ENCODE results near the gene USP7.
"Not testable (repeated sequence)": the region's sequence is repeated elsewhere in the genome, so short reads cannot be mapped to it uniquely, and the experiment has no call there.

The USP7 gene

GRCh38 chr16:8858994-8859912 is 104.5 kb downstream of the USP7 start:
- FAIRE-seq, result no peak

- FAIRE-seq, result no peak
These were observed 107.7 kb downstream of the USP7 start for GRCh38 chr16:8855972-8856371.

GRCh38 chr16:8855051-8855786 is 108.5 kb downstream of the USP7 start:
- no peak for FAIRE-seq

- no peak for FAIRE-seq
These were observed 109.3 kb downstream of the USP7 start for GRCh38 chr16:8854298-8854948.

GRCh38 chr16:8853611-8854010 is 110.1 kb downstream of the USP7 start:
- FAIRE-seq, result no peak

GRCh38 chr16:8853150-8853549 is 110.6 kb downstream of the USP7 start:
- FAIRE-seq, result no peak

- FAIRE-seq, result no peak
These were observed 111.2 kb downstream of the USP7 start for GRCh38 chr16:8852534-8852933.

- no peak for FAIRE-seq
These were observed 111.8 kb downstream of the USP7 start for GRCh38 chr16:8851761-8852403.

- no peak for FAIRE-seq
These were observed 113.3 kb downstream of the USP7 start for GRCh38 chr16:8850279-8850885.

- FAIRE-seq, result no peak
These were observed 114.2 kb downstream of the USP7 start for GRCh38 chr16:8849411-8850011.

GRCh38 chr16:8848939-8849391 is 114.7 kb downstream of the USP7 start:
- no peak for FAIRE-seq

- no peak for FAIRE-seq
These were observed 115.3 kb downstream of the USP7 start for GRCh38 chr16:8848231-8848938.

- FAIRE-seq, result no peak
These were observed 116.1 kb downstream of the USP7 start for GRCh38 chr16:8847623-8848022.

- no peak for FAIRE-seq
These were observed 116.6 kb downstream of the USP7 start for GRCh38 chr16:8847145-8847544.

GRCh38 chr16:8846401-8846932 is 117.2 kb downstream of the USP7 start:
- no peak for FAIRE-seq

- no peak for FAIRE-seq
These were observed 117.9 kb downstream of the USP7 start for GRCh38 chr16:8845699-8846298.

- FAIRE-seq, result not testable (repeated sequence)
These were observed 120.4 kb downstream of the USP7 start for GRCh38 chr16:8843296-8843695.
